ENCODE data around the gene NUP210L.

The NUP210L gene
- long read RNA-seq: 0 reads

GRCh38 chr1:154154534-154155191, at the start of gene NUP210L:
Gene NUP210L (minus strand): TSS chr1:154155073.
- H3K27ac ChIP-seq (replicated peaks): peak within 1 kb of the TSS; percentile 76; the same call in 1 of the 2 replicates
- no peak within 1 kb of the TSS for H3K4me3 ChIP-seq (replicated peaks; ENCODE audit: insufficient read depth, low read length)
- no peak for DNase-seq (ENCODE audit: low read depth in 1 of 2, low spot score in 1 of 2)
- TF ChIP-seq POLR2AphosphoS5 (IDR thresholded peaks at IDR 0.05; ENCODE audit: low read depth) (peak; percentile 40), SPI1 (IDR thresholded peaks at IDR 0.05; ENCODE audit: borderline replicate concordance, low read depth) (no peak)
- no peaks in the 10 kb centered on the region for H3K27me3 ChIP-seq (ENCODE audit: insufficient read depth, poor library complexity, severe bottlenecking)

DNA sequence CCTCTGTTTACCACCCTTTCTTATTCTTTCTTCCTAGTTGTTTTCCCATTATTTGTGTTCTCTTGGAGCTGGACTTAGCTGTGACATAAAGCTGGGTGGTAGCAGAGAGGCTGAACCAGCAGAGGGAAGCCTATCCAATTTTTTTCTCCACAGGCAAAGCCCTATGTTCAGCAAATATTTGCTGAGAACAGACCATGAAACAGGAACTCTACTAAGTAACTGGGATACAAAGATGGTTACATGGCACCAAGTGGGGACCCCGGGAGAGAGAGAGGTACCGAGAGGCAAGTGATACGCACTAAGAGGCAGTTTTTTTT, 44.6 kb upstream of the NUP210L start:
- H3K4me3 ChIP-seq (replicated peaks; ENCODE audit: insufficient read depth, low read length): no peak overlapping the region
- TF ChIP-seq, protein P1, sequence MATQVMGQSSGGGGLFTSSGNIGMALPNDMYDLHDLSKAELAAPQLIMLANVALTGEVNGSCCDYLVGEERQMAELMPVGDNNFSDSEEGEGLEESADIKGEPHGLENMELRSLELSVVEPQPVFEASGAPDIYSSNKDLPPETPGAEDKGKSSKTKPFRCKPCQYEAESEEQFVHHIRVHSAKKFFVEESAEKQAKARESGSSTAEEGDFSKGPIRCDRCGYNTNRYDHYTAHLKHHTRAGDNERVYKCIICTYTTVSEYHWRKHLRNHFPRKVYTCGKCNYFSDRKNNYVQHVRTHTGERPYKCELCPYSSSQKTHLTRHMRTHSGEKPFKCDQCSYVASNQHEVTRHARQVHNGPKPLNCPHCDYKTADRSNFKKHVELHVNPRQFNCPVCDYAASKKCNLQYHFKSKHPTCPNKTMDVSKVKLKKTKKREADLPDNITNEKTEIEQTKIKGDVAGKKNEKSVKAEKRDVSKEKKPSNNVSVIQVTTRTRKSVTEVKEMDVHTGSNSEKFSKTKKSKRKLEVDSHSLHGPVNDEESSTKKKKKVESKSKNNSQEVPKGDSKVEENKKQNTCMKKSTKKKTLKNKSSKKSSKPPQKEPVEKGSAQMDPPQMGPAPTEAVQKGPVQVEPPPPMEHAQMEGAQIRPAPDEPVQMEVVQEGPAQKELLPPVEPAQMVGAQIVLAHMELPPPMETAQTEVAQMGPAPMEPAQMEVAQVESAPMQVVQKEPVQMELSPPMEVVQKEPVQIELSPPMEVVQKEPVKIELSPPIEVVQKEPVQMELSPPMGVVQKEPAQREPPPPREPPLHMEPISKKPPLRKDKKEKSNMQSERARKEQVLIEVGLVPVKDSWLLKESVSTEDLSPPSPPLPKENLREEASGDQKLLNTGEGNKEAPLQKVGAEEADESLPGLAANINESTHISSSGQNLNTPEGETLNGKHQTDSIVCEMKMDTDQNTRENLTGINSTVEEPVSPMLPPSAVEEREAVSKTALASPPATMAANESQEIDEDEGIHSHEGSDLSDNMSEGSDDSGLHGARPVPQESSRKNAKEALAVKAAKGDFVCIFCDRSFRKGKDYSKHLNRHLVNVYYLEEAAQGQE (IDR thresholded peaks at IDR 0.05; ENCODE audit: insufficient replicate concordance, low read depth): no peak
- TF ChIP-seq GABPA (IDR thresholded peaks at IDR 0.05; ENCODE audit: low read depth) (no peak), SPI1 (IDR thresholded peaks at IDR 0.05; ENCODE audit: borderline replicate concordance, low read depth) (no peak), CTCF (IDR thresholded peaks at IDR 0.05; ENCODE audit: insufficient read depth, low read length) (no peak), POLR2AphosphoS5 (IDR thresholded peaks at IDR 0.05; ENCODE audit: low read depth) (no peak)
- no peaks in the 10 kb centered on the region for H3K27me3 ChIP-seq (ENCODE audit: insufficient read depth, poor library complexity, severe bottlenecking)
- no peak for DNase-seq (ENCODE audit: low read depth in 1 of 2, low spot score in 1 of 2)
- no peak overlapping the region for H3K27ac ChIP-seq (replicated peaks)

- DNase-seq (ENCODE audit: low read depth in 1 of 2, low spot score in 1 of 2): peak in 1 of 2 experiments; percentile 58
- Histone ChIP-seq H3K27ac (replicated peaks) (no peak overlapping the region), H3K4me3 (replicated peaks; ENCODE audit: insufficient read depth, low read length) (no peak overlapping the region), H3K27me3 (ENCODE audit: insufficient read depth, poor library complexity, severe bottlenecking) (no peaks in the 10 kb centered on the region)
- TF ChIP-seq POLR2AphosphoS5 (IDR thresholded peaks at IDR 0.05; ENCODE audit: low read depth) (no peak), CTCF (IDR thresholded peaks at IDR 0.05; ENCODE audit: insufficient read depth, low read length) (peak; percentile 32)
Measured at GRCh38 chr1:154198756-154199562, 44.1 kb upstream of the NUP210L start.

GRCh38 chr1:154193821-154194220, 38.9 kb upstream of the NUP210L start:
- Histone ChIP-seq H3K27ac (replicated peaks) (no peak overlapping the region), H3K27me3 (ENCODE audit: insufficient read depth, poor library complexity, severe bottlenecking) (no peaks in the 10 kb centered on the region), H3K4me3 (replicated peaks; ENCODE audit: insufficient read depth, low read length) (no peak overlapping the region)
- no peak for DNase-seq (ENCODE audit: low read depth in 1 of 2, low spot score in 1 of 2)
- TF ChIP-seq GABPA (IDR thresholded peaks at IDR 0.05; ENCODE audit: low read depth) (no peak), POLR2AphosphoS5 (IDR thresholded peaks at IDR 0.05; ENCODE audit: low read depth) (no peak)

DNA sequence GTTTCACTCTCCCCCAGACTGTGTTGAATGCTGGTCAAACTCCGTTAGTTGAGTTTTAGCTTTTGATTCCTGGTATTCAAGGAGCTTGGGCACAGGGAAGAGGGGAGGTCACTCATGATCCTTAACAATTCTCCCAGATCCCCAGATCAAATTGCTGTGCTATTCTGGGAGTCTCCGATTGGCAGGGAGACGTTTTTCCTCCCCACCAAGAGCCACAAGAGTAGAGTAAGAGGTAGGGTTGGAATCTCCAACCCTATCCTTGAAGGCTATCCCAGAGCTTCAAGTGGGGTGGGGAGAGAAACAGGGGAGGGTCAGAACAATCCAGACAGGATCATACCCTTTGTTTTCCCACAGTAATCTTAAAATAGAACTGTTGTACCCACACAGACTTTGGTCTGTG, 37.6 kb upstream of the NUP210L start:
- Histone ChIP-seq H3K4me3 (replicated peaks; ENCODE audit: insufficient read depth, low read length) (no peak overlapping the region), H3K27me3 (ENCODE audit: insufficient read depth, poor library complexity, severe bottlenecking) (no peaks in the 10 kb centered on the region), H3K27ac (replicated peaks) (peak overlapping the region; percentile 40)
- TF ChIP-seq POLR2AphosphoS5 (IDR thresholded peaks at IDR 0.05; ENCODE audit: low read depth) (no peak), GABPA (IDR thresholded peaks at IDR 0.05; ENCODE audit: low read depth) (no peak), SPI1 (IDR thresholded peaks at IDR 0.05; ENCODE audit: borderline replicate concordance, low read depth) (no peak), CTCF (IDR thresholded peaks at IDR 0.05; ENCODE audit: insufficient read depth, low read length) (no peak)
- TF ChIP-seq, protein P1 (IDR thresholded peaks at IDR 0.05; ENCODE audit: insufficient replicate concordance, low read depth): no peak
- DNase-seq (ENCODE audit: low read depth in 1 of 2, low spot score in 1 of 2): no peak
